SK-N-SH (cell line): ENCODE data around the gene TSACC. TPM values are rescaled to one million over a fixed set of nuclear protein-coding genes. Genes with fewer than 3 reads are reported as not detected.
A peak's percentile ranks its signal among the peaks of the same experiment; 100 is the strongest.

Experiments used
- CTCF ChIA-PET: fragments of 300-600, 350-600 bp; formaldehyde crosslinking; extraction: SDS; loops from one replicate; lab custom pipeline; 2021; lab: Yijun Ruan, JAX
- POLR2A ChIA-PET: fragments of 350-600 bp; sonication (Branson Sonifier 250); formaldehyde crosslinking; extraction: SDS; loops from one replicate; lab custom pipeline; 2020; ENCODE audit warnings: antibody characterized with exemption, inconsistent platforms; lab: Yijun Ruan, JAX
- DNase-seq: peaks from one replicate; pipeline ENCODE4 v3.0.0; 2012
- H2AFZ ChIP-seq: fragments of 200-600 bp; sonication (generic); 2 replicates; pipeline ENCODE4 v1.8.1; 2016; ENCODE audit warnings: antibody characterized with exemption, mild to moderate bottlenecking, low read depth
- H3F3A ChIP-seq: fragments of 200-600 bp; sonication (generic); replicated peaks from 2 replicates; pipeline ENCODE3; 2016; ENCODE audit warnings: antibody characterized with exemption, mild to moderate bottlenecking; ENCODE audit not compliant: insufficient read depth
- H3K27ac ChIP-seq, 2 experiments: fragments of 200-500 bp in 1 of 2; fragments of 200-600 bp in 1 of 2; sonication (Bioruptor generic) in 1 of 2; sonication (generic), shearing (Covaris generic) in 1 of 2; 2 replicates each; pipeline versions ENCODE4 v1.5.1 to v1.6.1; 2014 to 2016; ENCODE audit warnings: low read depth in 2 of 2, inconsistent platforms in 1 of 2, low read length in 1 of 2, mild to moderate bottlenecking in 1 of 2, mixed read lengths in 1 of 2
- H3K27me3 ChIP-seq: fragments of 200-600 bp; sonication (generic), shearing (Covaris generic); 2 replicates; pipeline ENCODE4 v1.6.1; 2016; ENCODE audit warnings: mixed run types; ENCODE audit not compliant: insufficient read depth
- H3K36me3 ChIP-seq, 2 experiments: fragments of 200-500 bp in 1 of 2; fragments of 200-600 bp in 1 of 2; sonication (Bioruptor generic) in 1 of 2; sonication (generic) in 1 of 2; replicated peaks in 1 of 2; 2 replicates each; pipeline versions ENCODE3 to v1.5.1; 2014 to 2016; ENCODE audit warnings: low read length in 1 of 2, mild to moderate bottlenecking in 1 of 2; ENCODE audit not compliant: insufficient read depth in 2 of 2, control insufficient read depth in 1 of 2
- H3K4me1 ChIP-seq, 2 experiments: fragments of 200-500 bp in 1 of 2; fragments of 200-600 bp in 1 of 2; sonication (Bioruptor generic) in 1 of 2; sonication (generic), shearing (Covaris generic) in 1 of 2; 2 replicates each; pipeline versions ENCODE4 v1.5.1 to v1.6.1; 2014 to 2016; ENCODE audit warnings: low read depth in 1 of 2, low read length in 1 of 2, mixed run types in 1 of 2; ENCODE audit not compliant: insufficient read depth in 2 of 2, control insufficient read depth in 1 of 2
- H3K4me2 ChIP-seq: fragments of 200-600 bp; sonication (generic), shearing (Covaris generic); 2 replicates; pipeline ENCODE4 v1.6.1; 2017; ENCODE audit warnings: mixed run types
- H3K4me3 ChIP-seq, 2 experiments: fragments of 200-500 bp in 1 of 2; fragments of 200-600 bp in 1 of 2; sonication (Bioruptor generic) in 1 of 2; sonication (generic), shearing (Covaris generic) in 1 of 2; 2 replicates each; pipeline versions ENCODE4 v1.5.1 to v1.8.1; 2014 to 2016; ENCODE audit warnings: low read depth in 2 of 2, inconsistent platforms in 1 of 2, low read length in 1 of 2, mild to moderate bottlenecking in 1 of 2, mixed read lengths in 1 of 2, moderate library complexity in 1 of 2
- H3K79me2 ChIP-seq: fragments of 200-600 bp; sonication (generic); 2 replicates; pipeline ENCODE4 v1.8.1; 2017; ENCODE audit warnings: mild to moderate bottlenecking; ENCODE audit not compliant: insufficient read depth
- H3K9ac ChIP-seq: fragments of 200-600 bp; sonication (generic); 2 replicates; pipeline ENCODE4 v1.6.1; 2017; ENCODE audit warnings: mixed run types
- H3K9me2 ChIP-seq: fragments of 200-600 bp; sonication (generic); 2 replicates; pipeline ENCODE4 v1.6.1; 2017; ENCODE audit warnings: mixed run types
- H3K9me3 ChIP-seq: fragments of 200-600 bp; sonication (generic); 2 replicates; pipeline ENCODE4 v1.6.1; 2017; ENCODE audit warnings: mixed run types, mild to moderate bottlenecking, moderate library complexity
- H4K20me1 ChIP-seq: fragments of 200-600 bp; sonication (generic); 2 replicates; pipeline ENCODE4 v1.6.1; 2017; ENCODE audit warnings: mild to moderate bottlenecking, mixed run types; ENCODE audit not compliant: insufficient read depth
- CHD2 ChIP-seq: fragments of 150-350 bp; IDR thresholded peaks from 2 replicates; pipeline ENCODE4 v1.6.1; 2018; ENCODE audit warnings: low read length; ENCODE audit not compliant: partially characterized antibody
- FOSL2 ChIP-seq: IDR thresholded peaks from 2 replicates; pipeline ENCODE4 v1.4.0; 2012; ENCODE audit warnings: low read depth, mild to moderate bottlenecking, moderate library complexity, borderline replicate concordance
- GABPA ChIP-seq: IDR thresholded peaks from 2 replicates; pipeline ENCODE4 v1.4.0; 2012; ENCODE audit warnings: low read depth, mild to moderate bottlenecking
- GATA2 ChIP-seq: sonication (generic); formaldehyde crosslinking; IDR thresholded peaks from 2 replicates; pipeline ENCODE4 v1.5.0; 2020; ENCODE audit warnings: mild to moderate bottlenecking, missing genetic modification reagents
- MEF2A ChIP-seq: IDR thresholded peaks from 2 replicates; pipeline ENCODE4 v1.4.0; 2012; ENCODE audit warnings: low read depth, borderline replicate concordance
- MXI1 ChIP-seq: IDR thresholded peaks from 2 replicates; pipeline ENCODE4 v1.6.1; 2012; ENCODE audit warnings: mild to moderate bottlenecking, low read depth, low read length, improper control_type of control experiment
- NRF1 ChIP-seq: IDR thresholded peaks from 2 replicates; pipeline ENCODE4 v1.6.1; 2012; ENCODE audit warnings: low read depth, mild to moderate bottlenecking, low read length
- PBX3 ChIP-seq: IDR thresholded peaks from 2 replicates; pipeline ENCODE4; 2012
- POLR2AphosphoS5 ChIP-seq: IDR thresholded peaks from 2 replicates; pipeline ENCODE4 v1.6.1; 2012; ENCODE audit warnings: low read depth, low read length
- REST ChIP-seq: IDR thresholded peaks from 2 replicates; pipeline ENCODE4 v1.6.1; 2012; ENCODE audit warnings: mild to moderate bottlenecking, low read depth, low read length, moderate library complexity
- RFX5 ChIP-seq: IDR thresholded peaks from 2 replicates; pipeline ENCODE4 v1.6.1; 2012; ENCODE audit warnings: mild to moderate bottlenecking, improper control_type of control experiment, low read length
- SIN3A ChIP-seq: IDR thresholded peaks from 2 replicates; pipeline ENCODE4 v1.6.1; 2012; ENCODE audit warnings: low read depth, mild to moderate bottlenecking, low read length, moderate library complexity, borderline replicate concordance
- SMC3 ChIP-seq: IDR thresholded peaks from 2 replicates; pipeline ENCODE4 v1.6.1; 2012; ENCODE audit warnings: low read depth, low read length, improper control_type of control experiment
- TAF1 ChIP-seq: IDR thresholded peaks from 2 replicates; pipeline ENCODE4 v1.6.1; 2012; ENCODE audit warnings: low read depth, mild to moderate bottlenecking, low read length, moderate library complexity, borderline replicate concordance
- TCF12 ChIP-seq: IDR thresholded peaks from 2 replicates; pipeline ENCODE4 v1.4.0; 2012
- USF1 ChIP-seq: IDR thresholded peaks from 2 replicates; pipeline ENCODE4 v1.4.0; 2012; ENCODE audit warnings: low read depth, borderline replicate concordance
- WGBS: methylation state at CpG from one replicate; pipeline ENCODE4 v1.1.6; 2017; ENCODE audit warnings: low lambda C conversion rate; 5-methylcytosine and 5-hydroxymethylcytosine counted together
- polyA plus RNA-seq, 3 experiments: library from polyadenylated mRNA; depleted of rRNA; stranded (reverse); fragments of >200 nt; gene quantifications; 2 replicates each; pipeline ENCODE4 v1.2.3, GENCODE V29; 2012
- TF ChIP-seq, protein P1 (sequence below): fragments of 150-350 bp; IDR thresholded peaks from 2 replicates; pipeline ENCODE4 v1.6.1; 2017; ENCODE audit warnings: antibody characterized with exemption, low read length, low read depth, borderline replicate concordance
- TF ChIP-seq, protein P2 (sequence below): IDR thresholded peaks from 2 replicates; pipeline ENCODE4 v1.4.0; 2012; ENCODE audit warnings: low read depth

The TSACC gene
- polyA plus RNA-seq, 1 of the 3 experiments (the other 2 are of a cell fraction): 1.5 TPM

- peaks cover 9 to 11% of the 10 kb centered on the region in 2 experiments; a peak in 2 of 4 replicates for H3K4me1 ChIP-seq
- peaks cover 9 to 22% of the 10 kb centered on the region in 2 experiments for H3K36me3 ChIP-seq
- H3K4me3 ChIP-seq: no peak overlapping the region
- H3K79me2 ChIP-seq: peaks cover 18% of the 10 kb centered on the region
- no peak overlapping the region for H2AFZ ChIP-seq
- CTCF ChIA-PET: interaction anchor here (1.5 to 2.1 kb wide), 2 partner anchors 9 to 33 kb away, joined by 4 to 7 read pairs; no protein-coding TSS in a partner anchor
- no peaks in the 10 kb centered on the region for H3K27me3 ChIP-seq
- no peak for DNase-seq
- H3K9me3 ChIP-seq: no peaks in the 10 kb centered on the region
- no peak overlapping the region; the same call in 1 of the 2 replicates for H3K4me2 ChIP-seq
- WGBS: 68% methylated on average over 6 of the region's 9 CpGs
- no peaks in the 10 kb centered on the region for H4K20me1 ChIP-seq
- peaks cover 6% of the 10 kb centered on the region for H3F3A ChIP-seq
- no peak overlapping the region for H3K27ac ChIP-seq
- no peaks in the 10 kb centered on the region for H3K9me2 ChIP-seq
- POLR2A ChIA-PET: no interaction called here
- TF ChIP-seq NRF1 (no peak), MEF2A (no peak), MXI1 (no peak), CHD2 (no peak), GABPA (no peak), SMC3 (no peak), USF1 (no peak), RFX5 (no peak), GATA2 (CRISPR knock-in tag) (no peak), TCF12 (no peak)
- TF ChIP-seq, all 33 proteins: peak for 0
- no peak overlapping the region for H3K9ac ChIP-seq
Measured at GRCh38 chr1:156293895-156294294, 44.4 kb upstream of the TSACC start.

DNA sequence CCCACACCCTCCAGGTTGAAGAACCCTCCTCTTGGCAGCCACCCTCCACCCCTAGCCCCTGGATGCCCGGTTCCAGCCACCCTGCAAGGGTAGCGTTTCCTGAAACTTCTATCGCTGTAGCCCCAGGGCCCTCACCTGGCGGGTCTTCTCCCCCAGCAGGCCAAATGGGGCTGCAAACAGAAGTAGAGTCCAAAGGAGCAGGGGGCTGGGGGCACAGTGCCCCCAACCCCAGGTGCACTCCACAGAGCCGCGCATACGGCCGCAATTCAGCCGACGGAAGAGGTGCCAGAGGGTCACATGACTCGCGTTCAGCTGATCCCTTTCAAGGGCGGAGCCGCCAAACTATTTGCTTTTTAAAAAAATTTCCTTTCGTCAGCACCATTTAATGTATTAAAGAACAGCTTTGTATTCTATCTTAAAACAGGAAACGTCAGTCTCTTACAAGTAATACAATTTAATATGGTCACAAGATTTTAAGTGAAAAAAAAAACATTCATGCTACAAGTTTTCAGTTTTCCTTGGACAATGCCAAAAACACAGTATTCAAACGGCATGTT is 42.9 kb upstream of the TSACC start, which contains the start of gene GLMP:
Gene GLMP (minus strand): TSS at position 289 of the 557 bp plus-strand sequence. CDS start 34 bp downstream, at position 255.
- Histone ChIP-seq H3K36me3 (peaks cover 0 to 18% of the 10 kb centered on the region in 2 experiments), H3K4me1 (peaks cover 9 to 11% of the 10 kb centered on the region in 2 experiments; a peak in 2 of 4 replicates), H3K9me2 (no peaks in the 10 kb centered on the region), H3K4me2 (peak within 1 kb of the TSS; percentile 97), H2AFZ (peak within 1 kb of the TSS; percentile 98), H3F3A (peaks cover under 1% of the 10 kb centered on the region), H3K9me3 (no peaks in the 10 kb centered on the region), H3K79me2 (peaks cover 18% of the 10 kb centered on the region), H3K9ac (peak within 1 kb of the TSS; percentile 78), H3K27me3 (no peaks in the 10 kb centered on the region), H3K4me3 (peak within 1 kb of the TSS; percentile 77 to 89), H3K27ac (peak within 1 kb of the TSS; percentile 16 to 51; a peak in 3 of 4 replicates), H4K20me1 (no peaks in the 10 kb centered on the region)
- ChIA-PET CTCF (interaction anchor here (1.1 to 2.1 kb wide), 4 partner anchors 7 to 199 kb away, joined by 3 to 7 read pairs (median 4); no protein-coding TSS in a partner anchor), POLR2A (interaction anchor here (0.9 to 1.4 kb wide), 3 partner anchors 11 to 102 kb away, joined by 3 to 8 read pairs (median 3); partner anchors contain the start of genes SLC25A44 and SMG5)
- DNase-seq: peak; percentile 82
- WGBS: 3% methylated on average over 17 of the region's 17 CpGs
- TF ChIP-seq POLR2AphosphoS5 (peak; percentile 81), USF1 (peak; percentile 95), TAF1 (peak; percentile 68), FOSL2 (no peak), PBX3 (0 out of 2 replicates have a peak, but pooled peaks have one; percentile 7), GABPA (peak; percentile 26; the same call in 1 of the 2 replicates), MXI1 (peak; percentile 54; the same call in 1 of the 2 replicates), SIN3A (peak; percentile 76; the same call in 1 of the 2 replicates), REST (0 out of 2 replicates have a peak, but pooled peaks have one; percentile 13)
- TF ChIP-seq, protein P1, sequence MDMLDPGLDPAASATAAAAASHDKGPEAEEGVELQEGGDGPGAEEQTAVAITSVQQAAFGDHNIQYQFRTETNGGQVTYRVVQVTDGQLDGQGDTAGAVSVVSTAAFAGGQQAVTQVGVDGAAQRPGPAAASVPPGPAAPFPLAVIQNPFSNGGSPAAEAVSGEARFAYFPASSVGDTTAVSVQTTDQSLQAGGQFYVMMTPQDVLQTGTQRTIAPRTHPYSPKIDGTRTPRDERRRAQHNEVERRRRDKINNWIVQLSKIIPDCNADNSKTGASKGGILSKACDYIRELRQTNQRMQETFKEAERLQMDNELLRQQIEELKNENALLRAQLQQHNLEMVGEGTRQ: peak; percentile 90; the same call in 1 of the 2 replicates
- TF ChIP-seq, protein P2, sequence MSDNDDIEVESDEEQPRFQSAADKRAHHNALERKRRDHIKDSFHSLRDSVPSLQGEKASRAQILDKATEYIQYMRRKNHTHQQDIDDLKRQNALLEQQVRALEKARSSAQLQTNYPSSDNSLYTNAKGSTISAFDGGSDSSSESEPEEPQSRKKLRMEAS: 0 out of 2 replicates have a peak, but pooled peaks have one; percentile 40
